OCI-LY1 (cell line): ENCODE data around the gene AMIGO2.

Source experiments
- CTCF ChIP-seq: fragments of 200-600 bp; sonication (generic), shearing (Covaris generic); IDR thresholded peaks from 2 replicates; pipeline ENCODE4 v1.5.1; 2017; ENCODE audit warnings: mild to moderate bottlenecking, antibody characterized with exemption, low read length, moderate library complexity, mixed read lengths
- EZH2 ChIP-seq: fragments of 200-600 bp; sonication (generic), shearing (Covaris generic); IDR thresholded peaks from 2 replicates; pipeline ENCODE4 v1.8.0; 2017; ENCODE audit warnings: borderline replicate concordance, mixed run types, mild to moderate bottlenecking, antibody characterized with exemption, low read length, moderate library complexity, mixed read lengths

- TF ChIP-seq CTCF (no peak), EZH2 (no peak)
These were observed 4.4 kb upstream of the AMIGO2 start for GRCh38 chr12:47084172-47084571.
